Upper lobe of right lung (tissue), 1 donor: ENCODE data around the gene CXorf38. TPM values are rescaled to one million over a fixed set of nuclear protein-coding genes. Genes with fewer than 3 reads are reported as not detected.

Experiments
- ATAC-seq: fragments of 200-7000 bp; cut with Tn5 transposase; one replicate; pipeline ENCODE4 v1.9.1; 2020; ENCODE audit warnings: mild to moderate bottlenecking, moderate library complexity
- DNase-seq: peaks from one replicate; pipeline ENCODE4 v3.0.0-alpha.2; 2020
- H3K27ac ChIP-seq: fragments of 200-600 bp; one replicate; pipeline ENCODE4 v1.8.0; 2022
- H3K27me3 ChIP-seq: fragments of 200-600 bp; one replicate; pipeline ENCODE4 v1.8.0; 2022; ENCODE audit warnings: mild to moderate bottlenecking
- H3K36me3 ChIP-seq: fragments of 200-600 bp; one replicate; pipeline ENCODE4 v1.8.0; 2022
- H3K4me1 ChIP-seq: fragments of 200-600 bp; one replicate; pipeline ENCODE4 v1.8.0; 2022
- H3K4me3 ChIP-seq: fragments of 200-600 bp; one replicate; pipeline ENCODE4 v1.8.0; 2022; ENCODE audit warnings: mild to moderate bottlenecking
- H3K9me3 ChIP-seq: fragments of 200-600 bp; one replicate; pipeline ENCODE4 v1.8.0; 2022
- intact Hi-C: fragments of 100-400 bp; cut with DNase I; formaldehyde crosslinking; loops from one replicate; pipeline ENCODE4 v1.11.0; 2022
- total RNA-seq: library from RNA; stranded (reverse); fragmentation: NEBNext Ultra II Directional; extraction: Animal tissue kit (Norgen Biotek cat#: 25700); gene quantifications from one replicate; pipeline ENCODE4 v1.2.1, GENCODE V29; 2021
- TF ChIP-seq, protein P1 (sequence below): fragments of 200-600 bp; IDR thresholded peaks from one replicate; pipeline ENCODE4 v1.8.0; 2022; ENCODE audit warnings: antibody characterized with exemption
- donor health status: DM: no; HTN: yes; CAD: no; lungs with severe emphysema.

Gene CXorf38
- total RNA-seq, 1 donor from 2014 or later = 14.1 TPM

- peaks cover 31% of the 10 kb centered on the region for H3K36me3 ChIP-seq
- no peak overlapping the region for H3K27ac ChIP-seq
- no peaks in the 10 kb centered on the region for H3K9me3 ChIP-seq
- TF ChIP-seq, protein P1, sequence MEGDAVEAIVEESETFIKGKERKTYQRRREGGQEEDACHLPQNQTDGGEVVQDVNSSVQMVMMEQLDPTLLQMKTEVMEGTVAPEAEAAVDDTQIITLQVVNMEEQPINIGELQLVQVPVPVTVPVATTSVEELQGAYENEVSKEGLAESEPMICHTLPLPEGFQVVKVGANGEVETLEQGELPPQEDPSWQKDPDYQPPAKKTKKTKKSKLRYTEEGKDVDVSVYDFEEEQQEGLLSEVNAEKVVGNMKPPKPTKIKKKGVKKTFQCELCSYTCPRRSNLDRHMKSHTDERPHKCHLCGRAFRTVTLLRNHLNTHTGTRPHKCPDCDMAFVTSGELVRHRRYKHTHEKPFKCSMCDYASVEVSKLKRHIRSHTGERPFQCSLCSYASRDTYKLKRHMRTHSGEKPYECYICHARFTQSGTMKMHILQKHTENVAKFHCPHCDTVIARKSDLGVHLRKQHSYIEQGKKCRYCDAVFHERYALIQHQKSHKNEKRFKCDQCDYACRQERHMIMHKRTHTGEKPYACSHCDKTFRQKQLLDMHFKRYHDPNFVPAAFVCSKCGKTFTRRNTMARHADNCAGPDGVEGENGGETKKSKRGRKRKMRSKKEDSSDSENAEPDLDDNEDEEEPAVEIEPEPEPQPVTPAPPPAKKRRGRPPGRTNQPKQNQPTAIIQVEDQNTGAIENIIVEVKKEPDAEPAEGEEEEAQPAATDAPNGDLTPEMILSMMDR = no peak
- H3K4me3 ChIP-seq = no peak overlapping the region
- no peaks in the 10 kb centered on the region for H3K27me3 ChIP-seq
- intact Hi-C loops = no loop called here
- ATAC-seq (no peak), DNase-seq (no peak)
- no peaks in the 10 kb centered on the region for H3K4me1 ChIP-seq
Measured at GRCh38 chrX:40628506-40628905, 18.9 kb downstream of the CXorf38 start.

- intact Hi-C loops = no loop called here
- Histone ChIP-seq H3K36me3 (peaks cover 22% of the 10 kb centered on the region), H3K4me1 (no peaks in the 10 kb centered on the region), H3K4me3 (no peak overlapping the region), H3K9me3 (no peaks in the 10 kb centered on the region), H3K27me3 (no peaks in the 10 kb centered on the region), H3K27ac (no peak overlapping the region)
- TF ChIP-seq, protein P1 = no peak
- DNase-seq (no peak), ATAC-seq (no peak)
Measured at GRCh38 chrX:40625294-40625693, 22.1 kb downstream of the CXorf38 start.

- no peaks in the 10 kb centered on the region for H3K9me3 ChIP-seq
- H3K27me3 ChIP-seq = no peaks in the 10 kb centered on the region
- ATAC-seq (no peak), DNase-seq (no peak)
- H3K4me1 ChIP-seq = no peaks in the 10 kb centered on the region
- no peak overlapping the region for H3K4me3 ChIP-seq
- H3K36me3 ChIP-seq = peaks cover 5% of the 10 kb centered on the region
- intact Hi-C loops = no loop called here
- TF ChIP-seq, protein P1 = no peak
- no peak overlapping the region for H3K27ac ChIP-seq
Measured at GRCh38 chrX:40623665-40624064, 23.7 kb downstream of the CXorf38 start.

DNA sequence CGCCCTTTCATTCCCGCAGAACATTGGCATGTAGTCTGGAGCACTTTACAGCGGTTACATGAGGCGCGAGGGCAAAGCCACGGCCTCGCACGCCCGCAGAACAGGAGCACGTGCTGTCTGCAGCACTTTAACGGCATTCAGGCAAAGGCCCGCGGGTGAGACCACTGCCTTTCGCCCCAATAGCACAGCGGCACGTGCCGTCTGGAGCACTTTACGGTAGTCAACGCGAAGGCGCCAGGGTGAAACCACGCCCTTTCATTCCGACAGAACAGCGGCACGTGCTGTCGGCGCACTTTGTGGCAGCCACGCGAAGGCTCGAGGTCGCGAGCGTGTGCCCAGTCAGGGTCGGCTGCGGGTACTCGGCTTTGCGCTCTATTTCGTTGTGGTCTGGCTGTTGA, 24.2 kb downstream of the CXorf38 start, which contains the start of gene MPC1L:
TSS of gene MPC1L (plus strand) at position 290 of the 398 bp plus-strand sequence. CDS start 138 bp downstream, outside the sequence.
- H3K4me3 ChIP-seq = no peak within 1 kb of the TSS
- no peaks in the 10 kb centered on the region for H3K27me3 ChIP-seq
- intact Hi-C loops = no loop called here
- no peaks in the 10 kb centered on the region for H3K4me1 ChIP-seq
- TF ChIP-seq, protein P1 = no peak
- ATAC-seq = no peak
- H3K27ac ChIP-seq = no peak within 1 kb of the TSS
- H3K9me3 ChIP-seq = no peaks in the 10 kb centered on the region
- peaks cover 5% of the 10 kb centered on the region for H3K36me3 ChIP-seq
- DNase-seq = no peak

GRCh38 chrX:40622479-40623138, 24.8 kb downstream of the CXorf38 start:
- Histone ChIP-seq H3K4me1 (no peaks in the 10 kb centered on the region), H3K36me3 (peaks cover 4% of the 10 kb centered on the region), H3K27me3 (no peaks in the 10 kb centered on the region), H3K9me3 (no peaks in the 10 kb centered on the region), H3K4me3 (no peak overlapping the region), H3K27ac (no peak overlapping the region)
- no peak for DNase-seq
- TF ChIP-seq, protein P1 = no peak
- intact Hi-C loops = no loop called here
- no peak for ATAC-seq

GRCh38 chrX:40617566-40617965, 29.8 kb downstream of the CXorf38 start:
- TF ChIP-seq, protein P1 = no peak
- Histone ChIP-seq H3K4me3 (no peak overlapping the region), H3K9me3 (no peaks in the 10 kb centered on the region), H3K36me3 (no peaks in the 10 kb centered on the region), H3K27me3 (no peaks in the 10 kb centered on the region), H3K4me1 (no peaks in the 10 kb centered on the region), H3K27ac (no peak overlapping the region)
- DNase-seq (no peak), ATAC-seq (no peak)
- intact Hi-C loops = no loop called here
